ENCODE data around the gene MEF2D.

MEF2D gene

DNA sequence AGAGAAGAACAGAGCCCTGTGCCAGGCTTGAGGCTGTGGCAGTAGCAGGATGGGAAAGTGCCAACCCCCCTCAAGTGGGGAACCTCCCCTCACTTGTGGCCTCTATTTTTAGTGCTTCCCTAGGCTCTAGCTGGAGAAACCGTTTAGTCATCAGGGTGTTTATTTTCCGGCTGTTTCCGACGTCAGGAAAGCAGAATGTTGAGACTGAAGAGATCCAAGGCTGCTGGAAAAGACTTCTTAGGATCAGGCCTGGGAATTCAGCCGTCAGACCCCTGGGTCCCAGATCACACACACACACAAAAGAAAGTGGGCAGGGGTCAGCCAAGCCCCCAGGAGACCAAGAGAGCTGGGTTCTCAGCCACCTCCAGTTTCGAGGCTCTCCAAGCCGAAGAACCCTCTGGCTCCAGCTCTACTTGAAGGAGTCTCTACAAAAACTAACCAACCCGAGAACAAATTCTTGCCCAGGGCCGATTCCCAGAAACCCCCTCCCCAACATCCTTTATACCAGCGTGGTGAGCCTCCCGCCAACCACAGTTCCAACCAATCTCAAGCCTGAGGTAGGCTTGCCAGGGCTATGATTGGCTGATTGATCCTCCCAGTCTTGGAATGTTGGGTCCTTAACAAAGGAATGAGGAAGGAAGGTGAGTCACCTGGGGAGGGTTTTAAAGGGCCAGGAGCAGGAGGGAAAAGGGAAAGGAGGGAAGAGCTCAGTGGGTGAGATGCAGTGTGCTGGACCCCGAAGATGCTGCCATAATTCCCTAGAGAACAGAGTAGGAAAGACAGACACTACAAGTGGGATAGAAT is 2.5 kb upstream of the MEF2D start (continued):
- TF ChIP-seq, protein P1, sequence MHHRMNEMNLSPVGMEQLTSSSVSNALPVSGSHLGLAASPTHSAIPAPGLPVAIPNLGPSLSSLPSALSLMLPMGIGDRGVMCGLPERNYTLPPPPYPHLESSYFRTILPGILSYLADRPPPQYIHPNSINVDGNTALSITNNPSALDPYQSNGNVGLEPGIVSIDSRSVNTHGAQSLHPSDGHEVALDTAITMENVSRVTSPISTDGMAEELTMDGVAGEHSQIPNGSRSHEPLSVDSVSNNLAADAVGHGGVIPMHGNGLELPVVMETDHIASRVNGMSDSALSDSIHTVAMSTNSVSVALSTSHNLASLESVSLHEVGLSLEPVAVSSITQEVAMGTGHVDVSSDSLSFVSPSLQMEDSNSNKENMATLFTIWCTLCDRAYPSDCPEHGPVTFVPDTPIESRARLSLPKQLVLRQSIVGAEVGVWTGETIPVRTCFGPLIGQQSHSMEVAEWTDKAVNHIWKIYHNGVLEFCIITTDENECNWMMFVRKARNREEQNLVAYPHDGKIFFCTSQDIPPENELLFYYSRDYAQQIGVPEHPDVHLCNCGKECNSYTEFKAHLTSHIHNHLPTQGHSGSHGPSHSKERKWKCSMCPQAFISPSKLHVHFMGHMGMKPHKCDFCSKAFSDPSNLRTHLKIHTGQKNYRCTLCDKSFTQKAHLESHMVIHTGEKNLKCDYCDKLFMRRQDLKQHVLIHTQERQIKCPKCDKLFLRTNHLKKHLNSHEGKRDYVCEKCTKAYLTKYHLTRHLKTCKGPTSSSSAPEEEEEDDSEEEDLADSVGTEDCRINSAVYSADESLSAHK (tag by site-specific recombination; IDR thresholded peaks at IDR 0.05): peak; percentile 76
- TF ChIP-seq SP3 (tag by site-specific recombination; IDR thresholded peaks at IDR 0.05) (peak; percentile 35; the same call in 1 of the 2 replicates), KLF8 (tag by site-specific recombination; IDR thresholded peaks at IDR 0.05) (peak; percentile 79), ZNF529 (tag by site-specific recombination; IDR thresholded peaks at IDR 0.05; ENCODE audit: insufficient replicate concordance) (no peak), ZNF514 (tag by site-specific recombination; IDR thresholded peaks at IDR 0.05) (no peak), ZNF155 (tag by site-specific recombination; IDR thresholded peaks at IDR 0.05) (no peak), TCF7L2 (IDR thresholded peaks at IDR 0.05; ENCODE audit: borderline replicate concordance, low read depth, low read length) (no peak), ZNF423 (tag by site-specific recombination; IDR thresholded peaks at IDR 0.05) (no peak), ZFP3 (tag by site-specific recombination; IDR thresholded peaks at IDR 0.05; ENCODE audit: low read depth) (no peak), HOXD13 (CRISPR knock-in tag; IDR thresholded peaks at IDR 0.05; ENCODE audit: borderline replicate concordance) (no peak), ZNF175 (tag by site-specific recombination; IDR thresholded peaks at IDR 0.05) (no peak), WT1 (tag by site-specific recombination; IDR thresholded peaks at IDR 0.05) (0 out of 2 replicates have a peak, but pooled peaks have one; percentile 22), KLF1 (tag by site-specific recombination; IDR thresholded peaks at IDR 0.05) (peak; percentile 25; the same call in 1 of the 2 replicates), OVOL3 (tag by site-specific recombination; IDR thresholded peaks at IDR 0.05) (no peak), MZF1 (tag by site-specific recombination; IDR thresholded peaks at IDR 0.05; ENCODE audit: borderline replicate concordance) (no peak), PRDM1 (tag by site-specific recombination; IDR thresholded peaks at IDR 0.05) (peak; percentile 68; the same call in 1 of the 2 replicates), YY1 (tag by site-specific recombination; IDR thresholded peaks at IDR 0.05) (no peak), ZNF707 (tag by site-specific recombination; IDR thresholded peaks at IDR 0.05) (no peak), IKZF3 (tag by site-specific recombination; IDR thresholded peaks at IDR 0.05) (no peak), ZNF560 (tag by site-specific recombination; IDR thresholded peaks at IDR 0.05; ENCODE audit: borderline replicate concordance) (no peak), ZNF341 (tag by site-specific recombination; IDR thresholded peaks at IDR 0.05; ENCODE audit: low read depth) (peak; percentile 22; the same call in 1 of the 2 replicates), ZFP41 (tag by site-specific recombination; IDR thresholded peaks at IDR 0.05; ENCODE audit: borderline replicate concordance) (no peak), ZNF600 (tag by site-specific recombination; IDR thresholded peaks at IDR 0.05) (peak; percentile 55; the same call in 1 of the 2 replicates), ZNF658 (tag by site-specific recombination; IDR thresholded peaks at IDR 0.05) (no peak)
- TF ChIP-seq, protein P2, sequence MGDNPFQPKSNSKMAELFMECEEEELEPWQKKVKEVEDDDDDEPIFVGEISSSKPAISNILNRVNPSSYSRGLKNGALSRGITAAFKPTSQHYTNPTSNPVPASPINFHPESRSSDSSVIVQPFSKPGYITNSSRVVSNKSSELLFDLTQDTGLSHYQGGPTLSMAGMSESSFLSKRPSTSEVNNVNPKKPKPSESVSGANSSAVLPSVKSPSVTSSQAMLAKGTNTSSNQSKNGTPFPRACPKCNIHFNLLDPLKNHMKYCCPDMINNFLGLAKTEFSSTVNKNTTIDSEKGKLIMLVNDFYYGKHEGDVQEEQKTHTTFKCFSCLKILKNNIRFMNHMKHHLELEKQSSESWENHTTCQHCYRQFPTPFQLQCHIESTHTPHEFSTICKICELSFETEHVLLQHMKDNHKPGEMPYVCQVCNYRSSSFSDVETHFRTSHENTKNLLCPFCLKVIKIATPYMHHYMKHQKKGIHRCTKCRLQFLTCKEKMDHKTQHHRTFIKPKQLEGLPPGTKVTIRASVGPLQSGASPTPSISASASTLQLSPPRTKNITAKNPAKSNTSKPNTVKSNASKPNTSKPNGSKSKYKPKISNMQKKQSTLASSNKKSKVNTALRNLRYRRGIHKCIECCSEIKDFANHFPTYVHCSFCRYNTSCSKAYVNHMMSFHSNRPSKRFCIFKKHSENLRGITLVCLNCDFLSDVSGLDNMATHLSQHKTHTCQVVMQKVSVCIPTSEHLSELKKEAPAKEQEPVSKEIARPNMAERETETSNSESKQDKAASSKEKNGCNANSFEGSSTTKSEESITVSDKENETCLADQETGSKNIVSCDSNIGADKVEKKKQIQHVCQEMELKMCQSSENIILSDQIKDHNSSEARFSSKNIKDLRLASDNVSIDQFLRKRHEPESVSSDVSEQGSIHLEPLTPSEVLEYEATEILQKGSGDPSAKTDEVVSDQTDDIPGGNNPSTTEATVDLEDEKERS (tag by site-specific recombination; IDR thresholded peaks at IDR 0.05): no peak
- TF ChIP-seq, protein P3, sequence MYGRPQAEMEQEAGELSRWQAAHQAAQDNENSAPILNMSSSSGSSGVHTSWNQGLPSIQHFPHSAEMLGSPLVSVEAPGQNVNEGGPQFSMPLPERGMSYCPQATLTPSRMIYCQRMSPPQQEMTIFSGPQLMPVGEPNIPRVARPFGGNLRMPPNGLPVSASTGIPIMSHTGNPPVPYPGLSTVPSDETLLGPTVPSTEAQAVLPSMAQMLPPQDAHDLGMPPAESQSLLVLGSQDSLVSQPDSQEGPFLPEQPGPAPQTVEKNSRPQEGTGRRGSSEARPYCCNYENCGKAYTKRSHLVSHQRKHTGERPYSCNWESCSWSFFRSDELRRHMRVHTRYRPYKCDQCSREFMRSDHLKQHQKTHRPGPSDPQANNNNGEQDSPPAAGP (tag by site-specific recombination; IDR thresholded peaks at IDR 0.05): peak; percentile 35; the same call in 1 of the 2 replicates
- TF ChIP-seq, protein P4, sequence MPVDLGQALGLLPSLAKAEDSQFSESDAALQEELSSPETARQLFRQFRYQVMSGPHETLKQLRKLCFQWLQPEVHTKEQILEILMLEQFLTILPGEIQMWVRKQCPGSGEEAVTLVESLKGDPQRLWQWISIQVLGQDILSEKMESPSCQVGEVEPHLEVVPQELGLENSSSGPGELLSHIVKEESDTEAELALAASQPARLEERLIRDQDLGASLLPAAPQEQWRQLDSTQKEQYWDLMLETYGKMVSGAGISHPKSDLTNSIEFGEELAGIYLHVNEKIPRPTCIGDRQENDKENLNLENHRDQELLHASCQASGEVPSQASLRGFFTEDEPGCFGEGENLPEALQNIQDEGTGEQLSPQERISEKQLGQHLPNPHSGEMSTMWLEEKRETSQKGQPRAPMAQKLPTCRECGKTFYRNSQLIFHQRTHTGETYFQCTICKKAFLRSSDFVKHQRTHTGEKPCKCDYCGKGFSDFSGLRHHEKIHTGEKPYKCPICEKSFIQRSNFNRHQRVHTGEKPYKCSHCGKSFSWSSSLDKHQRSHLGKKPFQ (tag by site-specific recombination; IDR thresholded peaks at IDR 0.05): no peak
- TF ChIP-seq, protein P5, sequence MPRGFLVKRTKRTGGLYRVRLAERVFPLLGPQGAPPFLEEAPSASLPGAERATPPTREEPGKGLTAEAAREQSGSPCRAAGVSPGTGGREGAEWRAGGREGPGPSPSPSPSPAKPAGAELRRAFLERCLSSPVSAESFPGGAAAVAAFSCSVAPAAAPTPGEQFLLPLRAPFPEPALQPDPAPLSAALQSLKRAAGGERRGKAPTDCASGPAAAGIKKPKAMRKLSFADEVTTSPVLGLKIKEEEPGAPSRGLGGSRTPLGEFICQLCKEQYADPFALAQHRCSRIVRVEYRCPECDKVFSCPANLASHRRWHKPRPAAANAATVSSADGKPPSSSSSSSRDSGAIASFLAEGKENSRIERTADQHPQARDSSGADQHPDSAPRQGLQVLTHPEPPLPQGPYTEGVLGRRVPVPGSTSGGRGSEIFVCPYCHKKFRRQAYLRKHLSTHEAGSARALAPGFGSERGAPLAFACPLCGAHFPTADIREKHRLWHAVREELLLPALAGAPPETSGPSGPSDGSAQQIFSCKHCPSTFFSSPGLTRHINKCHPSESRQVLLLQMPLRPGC (tag by site-specific recombination; IDR thresholded peaks at IDR 0.05): peak; percentile 91
